GM12875 (cell line): Measurements from ENCODE around the gene DSP.

Source experiments
- H3K4me3 ChIP-seq: one replicate; pipeline ENCODE4 v1.5.1; 2011; ENCODE audit warnings: low read depth, low read length, control low read depth
- TF ChIP-seq, protein P1 (sequence below): IDR thresholded peaks from 2 replicates; pipeline ENCODE4 v1.5.1; 2011; ENCODE audit warnings: low read depth, mild to moderate bottlenecking, control low read depth, inconsistent platforms, low read length, moderate library complexity, borderline replicate concordance; ENCODE audit not compliant: insufficient read depth

DSP gene

DNA sequence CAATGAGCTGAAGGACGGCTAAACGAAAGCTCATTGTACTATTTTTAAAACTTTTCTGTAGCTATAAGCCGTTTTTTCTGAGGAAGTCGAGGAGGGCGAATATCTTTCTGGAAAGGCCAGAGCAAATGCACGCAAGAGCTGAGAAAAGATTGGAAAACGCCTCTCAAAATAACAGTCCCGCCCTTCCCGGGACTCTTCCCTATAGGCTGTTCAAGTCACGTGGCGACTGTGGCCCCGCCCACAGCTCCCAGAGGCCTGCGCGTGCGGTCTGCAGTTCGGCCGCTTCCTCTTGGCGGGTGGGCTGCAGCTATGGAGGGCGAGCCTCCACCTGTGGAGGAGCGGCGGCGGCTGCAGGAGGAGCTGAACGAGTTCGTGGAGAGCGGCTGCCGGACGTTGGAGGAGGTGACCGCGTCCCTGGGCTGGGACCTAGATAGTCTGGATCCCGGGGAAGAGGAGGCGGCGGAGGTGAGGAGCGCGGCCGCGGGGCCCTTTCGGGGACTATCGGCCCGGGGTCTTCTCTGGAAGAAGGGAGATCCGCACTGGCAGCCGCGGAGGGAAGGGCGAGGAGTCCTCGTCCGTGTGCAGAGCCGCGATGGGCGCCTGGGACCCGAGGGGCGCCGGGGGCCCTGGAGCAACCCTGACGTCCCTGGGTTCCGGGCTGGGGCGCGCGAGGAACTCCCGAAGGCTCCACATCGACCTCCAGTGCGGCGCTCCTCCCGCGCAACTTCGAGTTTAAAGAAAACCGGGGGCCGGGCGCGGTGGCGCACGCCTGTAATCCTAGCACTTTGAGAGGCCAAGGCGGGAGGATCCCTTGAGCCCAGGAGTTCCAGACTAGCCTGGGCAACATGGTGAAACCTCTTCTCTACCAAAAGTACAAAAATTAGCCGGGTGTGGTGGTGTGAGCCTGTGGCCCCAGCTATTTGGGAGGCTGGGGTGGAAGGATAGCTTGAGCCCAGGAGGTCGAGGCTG lies 48.8 kb downstream of the DSP start, which contains the start of gene SNRNP48:
SNRNP48 (plus strand) TSS at position 250 of the 969 bp plus-strand sequence; CDS start at position 310, 60 bp downstream.
- TF ChIP-seq, protein P1, sequence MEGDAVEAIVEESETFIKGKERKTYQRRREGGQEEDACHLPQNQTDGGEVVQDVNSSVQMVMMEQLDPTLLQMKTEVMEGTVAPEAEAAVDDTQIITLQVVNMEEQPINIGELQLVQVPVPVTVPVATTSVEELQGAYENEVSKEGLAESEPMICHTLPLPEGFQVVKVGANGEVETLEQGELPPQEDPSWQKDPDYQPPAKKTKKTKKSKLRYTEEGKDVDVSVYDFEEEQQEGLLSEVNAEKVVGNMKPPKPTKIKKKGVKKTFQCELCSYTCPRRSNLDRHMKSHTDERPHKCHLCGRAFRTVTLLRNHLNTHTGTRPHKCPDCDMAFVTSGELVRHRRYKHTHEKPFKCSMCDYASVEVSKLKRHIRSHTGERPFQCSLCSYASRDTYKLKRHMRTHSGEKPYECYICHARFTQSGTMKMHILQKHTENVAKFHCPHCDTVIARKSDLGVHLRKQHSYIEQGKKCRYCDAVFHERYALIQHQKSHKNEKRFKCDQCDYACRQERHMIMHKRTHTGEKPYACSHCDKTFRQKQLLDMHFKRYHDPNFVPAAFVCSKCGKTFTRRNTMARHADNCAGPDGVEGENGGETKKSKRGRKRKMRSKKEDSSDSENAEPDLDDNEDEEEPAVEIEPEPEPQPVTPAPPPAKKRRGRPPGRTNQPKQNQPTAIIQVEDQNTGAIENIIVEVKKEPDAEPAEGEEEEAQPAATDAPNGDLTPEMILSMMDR, result no peak
- peak within 1 kb of the TSS; percentile 79 for H3K4me3 ChIP-seq

DNA sequence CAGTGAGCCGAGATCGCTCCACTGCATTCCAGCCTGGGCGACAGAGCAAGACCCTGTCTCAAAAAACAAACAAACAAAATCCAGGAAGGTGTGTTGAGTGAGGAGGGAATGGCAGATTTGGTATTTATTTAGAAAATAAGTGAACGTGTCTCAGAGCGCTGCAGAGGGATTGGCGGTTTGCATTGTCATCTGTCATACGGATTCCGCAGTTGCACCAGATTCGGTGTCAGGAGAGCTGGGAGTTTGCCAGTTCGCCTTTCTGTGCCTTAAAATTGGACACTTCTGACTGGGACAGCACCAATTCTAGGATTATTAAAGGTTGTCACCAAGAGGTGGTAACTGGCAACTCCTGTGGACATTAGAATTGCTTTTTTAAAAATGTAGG lies 49.4 kb downstream of the DSP start:
- TF ChIP-seq, protein P1, result no peak
- H3K4me3 ChIP-seq, result peak overlapping the region; percentile 79

DNA sequence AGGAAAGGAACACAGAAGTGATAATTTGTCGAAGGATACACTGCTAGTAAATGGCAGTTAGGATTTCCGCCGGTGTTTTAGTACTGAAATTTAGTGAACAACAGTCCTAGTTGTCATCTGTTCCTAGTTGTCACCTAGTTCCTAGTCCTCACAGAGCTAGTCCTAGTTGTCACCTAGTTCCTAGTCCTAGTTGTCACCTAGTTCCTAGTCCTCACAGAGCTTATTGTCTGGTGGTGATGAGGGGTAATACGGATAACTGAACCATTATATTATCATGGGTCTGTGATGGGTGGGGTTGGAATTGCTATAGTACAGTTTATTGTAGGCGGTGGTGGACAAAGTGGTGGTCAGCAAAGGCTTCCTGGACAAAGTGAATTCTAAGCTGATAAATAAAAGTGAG lies 50.3 kb downstream of the DSP start:
- H3K4me3 ChIP-seq, result no peak overlapping the region
- TF ChIP-seq, protein P1, result no peak

DNA sequence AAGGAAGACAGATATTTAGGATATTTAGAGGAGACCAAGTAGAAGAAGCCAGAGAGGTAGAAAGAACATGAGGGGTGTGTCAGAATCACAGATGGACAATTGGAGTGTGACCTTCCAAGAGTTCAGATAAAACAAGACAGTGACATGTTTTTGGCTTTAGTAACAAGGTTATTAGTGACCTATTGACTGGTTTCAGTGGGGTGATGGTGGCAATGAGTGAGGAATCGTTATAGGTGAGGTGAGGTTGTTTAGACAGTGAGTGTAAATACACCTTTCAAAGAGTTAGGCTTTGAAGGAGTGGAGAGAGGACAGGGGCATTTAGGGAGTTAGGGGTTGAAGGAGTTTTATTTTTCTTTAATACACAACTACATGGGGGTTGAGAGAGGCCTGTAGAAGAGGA lies 51.8 kb downstream of the DSP start:
- TF ChIP-seq, protein P1, result no peak
- no peak overlapping the region for H3K4me3 ChIP-seq

DNA sequence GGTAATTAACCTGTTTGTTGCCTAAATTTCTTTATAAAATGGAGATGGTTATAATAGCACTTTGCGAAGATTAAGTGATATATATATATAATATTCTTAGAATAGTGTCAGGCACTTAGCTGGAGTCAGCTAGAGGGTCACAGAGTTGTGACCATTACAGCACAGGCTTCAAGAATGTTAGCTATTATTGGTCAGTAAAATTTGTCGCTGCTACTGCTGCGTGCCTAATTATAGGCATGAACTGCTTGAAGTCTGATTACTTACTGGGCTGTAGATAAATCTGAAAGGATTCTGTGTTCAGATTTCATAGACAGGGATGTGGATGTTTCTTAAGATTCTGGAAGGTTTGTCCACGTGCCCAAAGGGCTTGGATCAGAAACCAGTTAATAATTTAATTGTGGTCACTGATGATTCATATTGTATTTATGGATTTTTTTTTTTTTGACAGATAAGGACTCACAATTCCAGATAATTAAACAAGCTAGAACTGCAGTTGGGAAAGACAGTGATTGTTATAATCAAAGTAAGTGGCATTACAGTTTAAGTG lies 53.2 kb downstream of the DSP start:
- TF ChIP-seq, protein P1, result no peak
- H3K4me3 ChIP-seq, result no peak overlapping the region

DNA sequence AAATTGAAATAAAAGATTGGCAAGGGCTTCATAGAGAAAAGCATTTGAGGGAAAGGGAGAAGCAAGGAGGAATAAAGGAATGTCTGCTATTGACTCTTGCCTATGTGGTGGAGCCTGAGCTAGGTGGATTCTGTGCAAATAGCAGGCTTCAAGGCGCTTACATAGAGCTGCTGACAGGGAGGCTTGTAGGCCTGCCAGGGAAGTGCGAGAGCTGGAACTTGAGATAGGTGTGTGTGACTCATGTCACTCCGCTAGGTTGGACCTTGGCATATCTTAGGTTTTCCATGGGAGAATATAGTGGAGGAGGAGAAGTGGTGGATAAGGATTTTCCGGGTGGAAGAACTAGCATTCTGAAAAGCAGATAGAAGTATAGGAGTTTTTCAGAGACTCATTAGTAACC lies 62.5 kb downstream of the DSP start:
- H3K4me3 ChIP-seq, result no peak overlapping the region
- TF ChIP-seq, protein P1, result no peak
